ENCODE results near the gene FGD3. TPM values are rescaled to one million over a fixed set of nuclear protein-coding genes. Genes with fewer than 3 reads are reported as not detected.

FGD3 gene
- total RNA-seq, 4 donors from 2014 or later: 1.7 to 4.2 (median 3.3) TPM

GRCh38 chr9:92931606-92932005 lies 15.7 kb upstream of the FGD3 start:
- Histone ChIP-seq H3K36me3 (no peaks in the 10 kb centered on the region), H3K4me3 (no peak overlapping the region), H3K9me3 (no peaks in the 10 kb centered on the region), H3K27ac (no peak overlapping the region), H3K4me1 (no peaks in the 10 kb centered on the region), H3K27me3 (peaks cover 12% of the 10 kb centered on the region)
- TF ChIP-seq EP300 (IDR thresholded peaks at IDR 0.05): no peak
- no peak for TF ChIP-seq POLR2AphosphoS5 (IDR thresholded peaks at IDR 0.05)
- TF ChIP-seq, protein P1, sequence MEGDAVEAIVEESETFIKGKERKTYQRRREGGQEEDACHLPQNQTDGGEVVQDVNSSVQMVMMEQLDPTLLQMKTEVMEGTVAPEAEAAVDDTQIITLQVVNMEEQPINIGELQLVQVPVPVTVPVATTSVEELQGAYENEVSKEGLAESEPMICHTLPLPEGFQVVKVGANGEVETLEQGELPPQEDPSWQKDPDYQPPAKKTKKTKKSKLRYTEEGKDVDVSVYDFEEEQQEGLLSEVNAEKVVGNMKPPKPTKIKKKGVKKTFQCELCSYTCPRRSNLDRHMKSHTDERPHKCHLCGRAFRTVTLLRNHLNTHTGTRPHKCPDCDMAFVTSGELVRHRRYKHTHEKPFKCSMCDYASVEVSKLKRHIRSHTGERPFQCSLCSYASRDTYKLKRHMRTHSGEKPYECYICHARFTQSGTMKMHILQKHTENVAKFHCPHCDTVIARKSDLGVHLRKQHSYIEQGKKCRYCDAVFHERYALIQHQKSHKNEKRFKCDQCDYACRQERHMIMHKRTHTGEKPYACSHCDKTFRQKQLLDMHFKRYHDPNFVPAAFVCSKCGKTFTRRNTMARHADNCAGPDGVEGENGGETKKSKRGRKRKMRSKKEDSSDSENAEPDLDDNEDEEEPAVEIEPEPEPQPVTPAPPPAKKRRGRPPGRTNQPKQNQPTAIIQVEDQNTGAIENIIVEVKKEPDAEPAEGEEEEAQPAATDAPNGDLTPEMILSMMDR (IDR thresholded peaks at IDR 0.05): no peak
- no peak for TF ChIP-seq POLR2A (IDR thresholded peaks at IDR 0.05)
- WGBS, 2 donors (ENCODE audit: low coverage in 1 of 2): 58 to 60% methylated on average over 3 of the region's 3 CpGs
- no peak for ATAC-seq

DNA sequence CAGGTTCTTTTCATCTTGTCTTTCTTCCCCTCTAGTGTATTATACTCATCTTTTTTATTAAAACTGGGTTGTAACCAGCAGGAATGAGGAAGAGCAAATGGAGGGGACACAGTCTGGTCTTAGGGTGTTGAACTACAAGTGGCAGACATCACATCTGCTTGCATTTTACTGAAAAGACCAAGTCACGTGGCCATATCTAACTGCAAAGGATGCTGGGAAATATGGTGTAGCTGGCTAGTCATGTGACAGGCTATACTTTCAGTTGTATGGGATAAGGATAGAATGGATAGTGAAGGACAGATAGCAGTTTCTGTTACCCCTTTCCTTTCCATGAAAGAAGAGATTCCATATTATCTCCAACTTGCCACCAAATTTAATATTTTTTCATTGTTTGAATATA lies 13.0 kb upstream of the FGD3 start:
- 56 to 82% methylated on average over 1 of the region's 1 CpG for WGBS, 2 donors (ENCODE audit: low coverage in 1 of 2)
- no peak for ATAC-seq
- TF ChIP-seq EP300 (IDR thresholded peaks at IDR 0.05): no peak
- no peak for TF ChIP-seq POLR2AphosphoS5 (IDR thresholded peaks at IDR 0.05)
- TF ChIP-seq POLR2A (IDR thresholded peaks at IDR 0.05): no peak
- TF ChIP-seq, protein P1 (IDR thresholded peaks at IDR 0.05): no peak

DNA sequence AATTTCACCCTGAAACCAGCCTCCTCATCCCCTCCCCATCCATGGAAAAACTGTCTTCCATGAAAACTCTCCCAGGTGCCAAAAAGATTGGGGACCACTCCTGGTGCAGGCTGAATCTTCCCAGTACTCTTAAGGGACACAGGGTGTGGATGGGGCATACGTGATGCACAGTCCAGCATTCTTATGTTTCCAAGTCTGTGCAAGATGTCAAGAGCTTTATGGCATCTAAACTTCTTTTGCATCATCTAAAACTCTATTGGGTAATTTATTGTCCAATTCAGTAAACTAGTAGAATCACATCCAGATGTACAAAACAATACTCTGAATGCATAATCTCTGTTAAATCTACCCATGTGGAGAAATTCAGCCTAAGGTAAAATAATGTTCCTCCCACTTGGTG lies 9.3 kb upstream of the FGD3 start:
- 20 to 43% methylated on average over 1 of the region's 1 CpG for WGBS, 2 donors (ENCODE audit: low coverage in 1 of 2)
- TF ChIP-seq POLR2AphosphoS5 (IDR thresholded peaks at IDR 0.05) (no peak), POLR2A (IDR thresholded peaks at IDR 0.05) (no peak), EP300 (IDR thresholded peaks at IDR 0.05) (no peak)
- TF ChIP-seq, protein P1 (IDR thresholded peaks at IDR 0.05): no peak
- H3K9me3 ChIP-seq: no peaks in the 10 kb centered on the region
- ATAC-seq: no peak
- no peak overlapping the region for H3K4me3 ChIP-seq
- H3K27me3 ChIP-seq: peaks cover 26% of the 10 kb centered on the region
- no peaks in the 10 kb centered on the region for H3K4me1 ChIP-seq
- no peaks in the 10 kb centered on the region for H3K36me3 ChIP-seq
- no peak overlapping the region for H3K27ac ChIP-seq

More for the DNA sequence above, 13.0 kb upstream of the FGD3 start:
- Histone ChIP-seq H3K9me3 (no peaks in the 10 kb centered on the region), H3K4me3 (no peak overlapping the region), H3K4me1 (no peaks in the 10 kb centered on the region), H3K36me3 (no peaks in the 10 kb centered on the region), H3K27me3 (peaks cover 18% of the 10 kb centered on the region), H3K27ac (no peak overlapping the region)

DNA sequence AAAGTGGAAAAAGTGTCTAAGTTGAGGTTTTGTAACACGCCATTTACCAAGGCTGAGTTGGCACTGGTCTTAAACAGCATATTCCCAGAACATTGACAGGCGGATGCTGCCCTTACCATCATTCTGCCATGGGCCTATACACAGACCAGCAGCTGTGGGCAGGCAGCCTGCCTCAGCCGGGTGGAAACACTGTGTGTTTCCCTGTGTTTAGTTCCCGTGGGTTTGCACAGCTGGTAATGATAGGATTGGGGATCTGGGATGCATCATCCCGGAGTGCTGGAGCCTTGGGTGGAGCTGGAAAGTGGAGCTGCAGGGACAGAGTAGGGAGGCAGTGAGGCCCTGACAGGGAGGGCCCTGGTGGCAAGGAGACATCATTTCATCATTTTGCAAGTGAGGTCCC lies 5.5 kb upstream of the FGD3 start:
- no peaks in the 10 kb centered on the region for H3K36me3 ChIP-seq
- H3K27ac ChIP-seq: no peak overlapping the region
- WGBS, 2 donors (ENCODE audit: low coverage in 1 of 2): no CpG with 5 or more reads among the region's 5 CpGs
- no peaks in the 10 kb centered on the region for H3K9me3 ChIP-seq
- H3K4me1 ChIP-seq: peaks cover 0 to under 1% (median 0%) of the 10 kb centered on the region in 3 donors
- no peak overlapping the region for H3K4me3 ChIP-seq
- H3K27me3 ChIP-seq: peaks cover 19% of the 10 kb centered on the region
- ATAC-seq: no peak
- TF ChIP-seq, protein P1 (IDR thresholded peaks at IDR 0.05): no peak
- TF ChIP-seq POLR2AphosphoS5 (IDR thresholded peaks at IDR 0.05): no peak
- no peak for TF ChIP-seq POLR2A (IDR thresholded peaks at IDR 0.05)
- TF ChIP-seq EP300 (IDR thresholded peaks at IDR 0.05): no peak

DNA sequence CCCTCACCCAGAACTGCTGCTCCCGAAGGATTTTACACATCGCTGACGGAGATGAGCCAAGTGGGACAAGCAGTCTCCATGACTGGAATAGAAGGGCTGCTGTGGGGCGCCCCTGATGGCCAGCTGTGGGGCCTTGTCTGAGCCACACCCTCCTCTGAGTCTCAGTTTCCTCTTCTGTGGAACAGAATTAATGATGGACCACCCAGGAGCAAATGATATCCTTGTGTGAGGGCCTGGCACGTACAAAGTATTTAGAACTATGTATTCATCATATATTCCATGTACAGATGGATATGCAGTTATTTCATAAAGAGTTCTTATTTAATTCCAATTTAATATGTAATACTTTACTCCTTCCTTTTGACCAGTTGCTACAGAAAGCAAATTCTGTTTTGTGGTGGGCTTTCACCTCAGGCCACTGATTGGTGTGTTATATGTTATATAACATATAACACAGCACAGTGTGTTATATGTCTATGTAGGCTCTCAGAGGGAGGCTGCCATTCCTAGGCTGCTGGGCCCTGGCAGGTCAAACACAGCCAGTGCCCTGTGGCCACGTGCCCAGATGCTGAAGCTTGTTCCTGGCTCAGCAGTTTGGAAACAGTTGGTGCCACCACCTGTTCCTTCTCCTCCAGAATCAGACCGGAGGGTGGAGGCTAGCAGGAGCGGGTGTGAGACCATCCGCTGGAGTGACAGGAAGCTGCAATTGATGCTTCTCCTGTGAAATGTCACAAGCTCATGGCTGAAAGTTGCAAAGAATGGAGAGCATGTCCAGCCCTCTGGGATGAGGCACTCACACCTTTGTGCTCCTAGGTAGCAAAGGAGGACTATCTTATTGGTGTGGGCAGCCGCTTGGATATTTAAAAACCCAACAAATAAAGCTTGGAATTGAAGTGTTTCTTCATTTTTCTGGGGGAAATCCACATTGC lies 4.4 kb upstream of the FGD3 start:
- Histone ChIP-seq H3K36me3 (no peaks in the 10 kb centered on the region), H3K27me3 (peaks cover 23% of the 10 kb centered on the region), H3K27ac (no peak overlapping the region), H3K9me3 (no peaks in the 10 kb centered on the region), H3K4me1 (peaks cover 0 to 12% (median 0%) of the 10 kb centered on the region in 3 donors), H3K4me3 (no peak overlapping the region)
- ATAC-seq: no peak
- no peak for TF ChIP-seq POLR2AphosphoS5 (IDR thresholded peaks at IDR 0.05)
- WGBS, 2 donors (ENCODE audit: low coverage in 1 of 2): 72 to 76% methylated on average over 2 to 6 of the region's 10 CpGs
